ENCODE measurements around the gene TRAPPC3L.

The TRAPPC3L gene

DNA sequence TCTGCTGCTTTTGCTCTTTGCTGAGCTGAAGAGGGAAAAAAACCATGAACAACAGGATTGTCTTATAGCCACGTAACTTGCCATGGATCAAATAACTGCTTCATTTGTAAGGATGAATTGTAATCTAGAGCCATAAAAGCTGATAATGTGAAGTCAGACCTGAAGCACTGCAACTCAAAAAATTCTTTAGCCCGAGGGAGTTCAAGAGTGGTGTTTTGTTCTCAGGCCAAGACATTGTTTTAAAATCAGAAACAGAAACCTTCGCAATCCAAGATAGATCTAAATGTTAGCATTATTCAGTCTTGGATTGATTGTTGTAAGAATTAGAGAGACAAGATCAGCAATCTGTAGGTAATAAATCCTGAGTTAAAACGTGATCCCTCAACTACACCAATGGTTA lies at the start of gene TRAPPC3L:
Gene TRAPPC3L, minus strand, starts transcription at position 34 of the 400 bp plus-strand sequence. CDS start 170 bp downstream, outside the sequence.
- no peak for DNase-seq

DNA sequence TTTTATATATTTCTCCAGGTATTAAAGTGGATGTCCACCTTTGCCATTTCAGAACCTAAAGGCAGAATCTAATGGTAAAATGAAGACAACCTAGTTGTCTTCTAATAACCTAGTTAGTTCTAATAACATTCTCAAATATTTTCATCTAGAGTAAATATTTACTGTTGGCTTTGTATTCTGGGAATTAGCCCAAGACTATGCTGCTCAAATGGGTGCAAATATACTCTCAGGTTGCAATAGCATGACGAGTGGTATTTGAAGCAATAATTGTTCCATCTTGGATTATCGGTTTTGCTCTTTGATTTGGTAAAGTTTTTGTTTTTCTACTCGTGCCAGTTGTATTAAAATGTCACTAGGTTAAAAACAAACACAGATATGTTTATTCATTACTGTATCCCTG lies 49.8 kb upstream of the TRAPPC3L start:
- DNase-seq, result no peak

DNA sequence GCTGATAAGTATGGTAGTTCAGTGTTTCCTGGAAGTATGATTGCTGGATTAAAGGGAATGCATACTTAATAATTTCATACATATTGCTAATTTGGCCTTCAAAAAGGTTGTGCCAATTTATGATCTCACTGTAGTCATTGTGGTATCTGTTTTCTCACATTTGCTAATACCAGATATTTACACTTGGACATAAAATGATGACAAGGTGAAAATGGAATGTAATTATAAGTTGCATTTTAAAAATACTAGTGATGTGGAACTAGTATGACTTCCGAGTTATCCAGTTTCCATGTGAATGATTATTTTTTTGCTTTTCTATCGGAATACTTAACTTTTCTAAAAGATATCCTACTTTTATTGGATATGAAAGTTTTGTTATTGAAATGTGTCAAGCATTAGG lies 41.3 kb upstream of the TRAPPC3L start:
- no peak for DNase-seq

DNA sequence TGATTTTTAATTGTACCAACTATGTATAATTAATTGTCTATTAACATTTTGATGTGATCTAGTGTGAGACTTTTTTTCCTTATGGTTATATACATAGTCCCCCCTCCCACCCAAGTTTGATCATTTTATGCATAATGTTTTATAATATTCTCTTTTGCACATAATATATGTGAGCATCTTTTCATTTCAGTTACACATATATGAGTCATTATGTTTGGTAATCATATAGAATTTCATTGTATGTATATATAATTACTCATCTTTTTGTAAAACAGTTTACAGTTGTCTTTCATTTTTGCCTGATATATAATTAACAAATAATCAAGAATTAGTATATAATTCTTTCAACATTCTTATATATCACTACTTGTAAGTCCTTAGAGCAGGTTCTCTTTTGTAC lies 40.8 kb upstream of the TRAPPC3L start:
- DNase-seq, result no peak

DNA sequence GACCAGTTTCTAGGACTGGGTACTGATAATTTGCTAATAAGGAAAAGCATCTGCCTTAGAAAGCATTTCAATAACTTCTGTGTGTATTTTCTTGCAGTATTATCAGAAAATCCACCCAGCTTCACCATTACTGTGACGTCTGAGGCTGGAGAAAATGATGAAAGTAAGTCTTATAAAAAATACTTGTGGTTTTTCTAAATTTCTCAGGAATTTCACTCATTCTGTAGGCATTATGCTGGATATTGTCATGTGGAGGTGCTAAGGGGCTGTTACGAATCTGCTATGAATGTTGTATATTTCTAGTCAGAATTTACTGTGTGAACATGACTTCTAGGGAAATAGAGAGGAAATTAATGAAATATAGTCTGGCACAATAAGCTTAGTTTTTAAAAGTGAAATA lies 34.7 kb upstream of the TRAPPC3L start:
- DNase-seq, result no peak

DNA sequence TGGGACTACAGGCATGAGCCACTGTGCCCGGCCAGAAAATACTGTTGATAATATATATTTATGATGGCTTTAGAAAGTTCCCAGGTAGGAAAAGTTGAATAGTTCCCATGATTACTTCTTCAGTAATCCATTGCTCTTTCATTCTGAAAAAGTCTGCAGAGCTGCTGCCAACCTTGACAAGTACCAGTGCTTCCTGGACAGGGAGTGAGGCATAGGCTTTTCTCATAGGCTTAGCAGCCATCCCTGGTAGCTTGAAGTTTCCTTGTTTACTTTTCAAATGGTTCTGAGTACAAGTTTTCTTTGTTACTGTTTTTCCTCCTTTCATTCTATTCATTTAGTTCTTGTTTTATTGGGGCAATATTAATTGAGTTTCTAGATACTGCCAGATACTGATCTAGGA lies 33.7 kb upstream of the TRAPPC3L start:
- DNase-seq, result no peak

DNA sequence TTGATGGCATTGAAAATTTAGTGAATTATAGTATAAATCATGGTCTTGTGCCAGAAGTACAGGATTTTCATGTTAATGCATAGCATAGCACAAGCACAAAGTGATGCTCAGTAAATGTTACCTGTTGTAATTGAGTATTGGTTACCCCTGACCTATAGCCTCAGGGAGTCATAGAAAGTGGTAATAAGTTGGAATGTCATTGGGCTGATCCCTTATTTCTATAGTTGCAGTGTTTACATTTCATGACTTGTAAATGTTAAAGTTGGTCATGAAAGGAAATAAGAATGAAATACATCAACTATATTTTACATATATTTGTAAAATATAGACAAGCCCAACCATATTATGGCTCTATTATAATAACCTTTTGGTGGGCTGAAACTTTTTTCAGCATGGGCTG lies 32.9 kb upstream of the TRAPPC3L start:
- no peak for DNase-seq

DNA sequence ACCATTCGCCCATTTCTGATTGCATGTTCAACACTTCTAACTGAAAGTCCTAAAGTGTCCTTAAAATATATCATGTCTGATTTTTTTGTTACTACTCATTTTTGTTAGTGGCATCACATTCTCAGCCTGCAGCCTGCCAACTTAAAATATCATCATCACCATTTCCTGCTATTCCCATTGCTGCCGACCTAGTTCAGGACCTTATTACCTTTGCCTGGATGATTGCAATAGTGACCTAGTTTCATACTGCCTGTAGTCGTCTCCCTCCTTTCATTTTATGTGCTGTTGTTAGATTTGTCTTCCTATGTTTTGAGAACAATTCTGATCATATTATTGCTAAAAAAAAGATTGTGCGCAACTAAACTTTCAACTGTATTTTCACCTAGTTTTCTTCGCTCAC lies 32.0 kb upstream of the TRAPPC3L start:
- no peak for DNase-seq

DNA sequence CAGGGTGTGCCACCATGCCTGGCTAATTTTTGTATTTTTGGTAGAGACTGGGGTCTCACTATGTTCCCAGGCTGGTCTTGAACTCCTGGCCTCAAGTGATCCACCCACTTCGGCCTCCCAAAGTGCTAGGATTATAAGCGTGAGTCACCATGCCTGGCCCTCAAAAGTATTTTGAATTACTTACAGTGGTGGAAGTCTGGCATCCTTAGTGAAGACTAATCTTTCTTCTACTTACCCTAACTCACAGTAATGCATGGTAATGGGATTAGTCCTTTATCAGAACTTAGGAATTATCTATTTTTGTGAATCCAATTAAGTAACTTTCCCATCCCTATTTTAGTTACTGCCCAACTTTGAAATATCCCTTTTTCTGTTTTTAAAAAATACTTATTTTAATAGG lies 29.7 kb upstream of the TRAPPC3L start:
- DNase-seq, result no peak

DNA sequence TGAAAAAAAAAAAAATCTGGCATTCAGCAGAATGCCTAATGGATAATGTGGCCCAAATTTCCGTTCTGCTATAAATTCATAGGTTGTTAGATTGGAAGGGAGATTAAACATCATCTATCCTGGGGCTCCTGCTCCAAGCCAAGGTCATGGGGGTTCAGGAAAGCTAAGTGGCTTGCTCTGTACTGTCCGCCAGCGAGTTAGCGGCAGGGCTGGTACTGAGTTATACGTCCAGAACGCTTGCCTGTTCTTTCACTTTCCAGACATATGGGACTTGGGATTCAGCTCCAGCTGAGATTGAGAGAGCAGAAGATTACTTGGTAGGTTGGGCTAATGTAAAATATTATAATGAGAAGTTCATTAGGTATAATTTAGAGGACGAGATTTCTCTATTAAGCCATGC lies 26.7 kb upstream of the TRAPPC3L start:
- no peak for DNase-seq

DNA sequence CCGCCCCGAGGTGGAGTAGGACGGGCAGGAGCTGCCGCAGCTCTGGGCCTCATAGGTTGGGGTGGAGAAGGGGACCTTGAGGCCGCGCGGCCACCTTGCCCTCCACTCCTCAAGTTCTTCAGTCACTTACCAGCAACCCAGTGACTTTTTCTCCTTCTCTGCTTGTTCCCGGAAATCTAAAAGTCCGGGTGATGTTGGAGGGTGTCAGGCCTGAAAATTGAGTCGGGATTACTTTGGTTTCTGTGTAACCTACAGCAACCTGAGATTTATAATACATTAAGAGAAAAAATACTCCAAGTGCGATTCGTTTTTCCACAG lies 26.2 kb upstream of the TRAPPC3L start:
- DNase-seq, result no peak

DNA sequence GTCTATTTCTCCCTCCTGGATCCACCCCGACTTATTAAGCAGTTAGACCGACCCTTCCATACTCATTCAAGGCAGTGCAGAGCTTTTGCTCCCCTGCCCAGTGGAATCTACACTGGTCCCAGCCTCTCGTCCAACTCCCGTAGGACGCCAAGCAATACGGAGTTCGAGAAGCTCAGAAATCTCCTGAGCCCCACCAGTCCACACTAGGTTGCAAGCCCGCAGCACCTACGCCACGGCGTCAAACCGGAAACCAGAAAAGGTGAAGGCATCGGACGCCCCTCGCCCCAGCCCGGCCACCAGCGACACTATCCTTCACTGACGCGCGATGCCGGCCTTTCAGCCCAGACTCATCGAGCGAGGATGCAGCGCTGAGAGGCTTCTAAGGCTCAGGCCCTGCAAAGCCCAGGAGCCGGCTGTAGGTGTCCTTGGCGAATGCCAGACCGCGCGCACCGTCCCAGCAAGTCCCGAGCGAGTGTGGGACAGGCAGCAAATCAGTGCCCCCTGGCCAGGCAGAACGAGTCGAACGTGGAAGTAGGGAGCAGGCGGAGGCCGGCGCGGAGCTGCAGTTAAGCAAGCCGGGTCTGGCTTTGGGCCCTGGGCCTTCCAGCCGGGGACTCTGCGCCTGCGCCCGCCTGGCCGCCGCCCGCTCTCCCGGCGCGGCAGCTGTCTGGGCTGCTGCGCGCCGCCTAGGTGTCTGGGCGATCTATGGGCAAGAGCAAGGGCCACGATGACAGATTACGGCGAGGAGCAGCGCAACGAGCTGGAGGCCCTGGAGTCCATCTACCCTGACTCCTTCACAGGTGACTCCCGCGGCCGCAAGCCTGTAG lies 25.6 kb upstream of the TRAPPC3L start, which contains the start of gene RWDD1:
Gene RWDD1, plus strand, starts transcription at position 649 of the 827 bp plus-strand sequence. Its CDS starts 79 bp downstream, at position 728.
- peak; percentile 94 for DNase-seq

DNA sequence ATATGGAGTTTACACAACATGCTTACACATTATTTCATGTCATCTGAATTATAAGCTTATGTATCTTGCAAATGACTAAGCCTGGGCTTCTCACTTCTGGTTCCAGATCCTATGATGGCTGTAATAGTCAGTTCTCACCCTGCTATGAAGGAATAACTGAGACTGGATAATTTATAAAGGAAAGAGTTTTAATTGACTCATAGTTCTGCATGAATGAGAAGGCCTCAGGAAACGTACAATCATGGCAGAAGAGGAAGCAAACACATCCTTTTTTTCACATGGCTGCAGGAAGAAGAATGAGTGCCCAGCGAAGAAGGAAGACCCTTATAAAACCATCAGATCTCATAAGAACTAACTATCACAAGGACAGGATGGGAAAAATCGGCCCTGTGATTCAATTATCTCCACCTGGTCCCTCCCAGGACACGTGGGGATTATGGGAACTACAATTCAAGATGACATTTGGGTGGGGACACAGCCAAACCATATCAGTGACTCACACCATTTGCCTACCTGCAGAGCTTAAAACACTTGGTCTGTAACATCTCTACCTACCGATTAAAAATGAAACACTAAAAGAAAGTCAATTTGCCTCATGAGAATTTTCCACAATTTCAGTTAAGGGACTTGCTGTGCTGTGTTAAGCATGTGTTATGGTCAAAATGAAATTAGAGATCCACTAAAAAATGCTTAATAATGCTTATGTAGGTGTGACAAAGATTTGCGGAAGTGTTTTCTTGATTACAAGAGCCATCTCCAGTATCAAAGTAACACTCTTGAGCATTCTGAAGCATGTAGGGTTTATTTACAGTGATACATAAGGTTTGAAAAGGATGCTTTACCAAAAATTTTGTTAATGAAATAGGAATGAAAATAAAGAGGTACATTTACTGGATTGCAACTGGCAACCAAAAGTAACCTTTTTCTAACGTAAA lies 23.6 kb upstream of the TRAPPC3L start:
- no peak for DNase-seq

DNA sequence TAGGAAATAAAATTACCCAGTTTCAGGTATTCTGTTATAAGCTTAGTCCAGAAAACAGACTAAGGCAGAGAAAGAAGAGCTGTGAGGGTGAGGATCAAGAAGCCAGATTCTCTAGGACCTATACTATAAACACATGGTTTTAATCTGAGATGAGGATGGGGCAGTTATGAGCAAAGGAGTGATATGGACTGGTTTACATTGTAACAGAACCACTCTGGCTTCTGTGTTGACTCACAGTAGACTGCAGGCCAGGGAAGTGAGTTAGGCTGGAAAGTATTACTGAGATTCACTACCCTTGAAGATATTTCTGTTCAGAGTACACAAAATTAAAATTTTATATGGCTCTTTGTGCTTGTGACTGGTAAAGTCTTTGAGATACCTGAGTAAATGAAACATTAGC lies 22.6 kb upstream of the TRAPPC3L start:
- DNase-seq, result no peak

DNA sequence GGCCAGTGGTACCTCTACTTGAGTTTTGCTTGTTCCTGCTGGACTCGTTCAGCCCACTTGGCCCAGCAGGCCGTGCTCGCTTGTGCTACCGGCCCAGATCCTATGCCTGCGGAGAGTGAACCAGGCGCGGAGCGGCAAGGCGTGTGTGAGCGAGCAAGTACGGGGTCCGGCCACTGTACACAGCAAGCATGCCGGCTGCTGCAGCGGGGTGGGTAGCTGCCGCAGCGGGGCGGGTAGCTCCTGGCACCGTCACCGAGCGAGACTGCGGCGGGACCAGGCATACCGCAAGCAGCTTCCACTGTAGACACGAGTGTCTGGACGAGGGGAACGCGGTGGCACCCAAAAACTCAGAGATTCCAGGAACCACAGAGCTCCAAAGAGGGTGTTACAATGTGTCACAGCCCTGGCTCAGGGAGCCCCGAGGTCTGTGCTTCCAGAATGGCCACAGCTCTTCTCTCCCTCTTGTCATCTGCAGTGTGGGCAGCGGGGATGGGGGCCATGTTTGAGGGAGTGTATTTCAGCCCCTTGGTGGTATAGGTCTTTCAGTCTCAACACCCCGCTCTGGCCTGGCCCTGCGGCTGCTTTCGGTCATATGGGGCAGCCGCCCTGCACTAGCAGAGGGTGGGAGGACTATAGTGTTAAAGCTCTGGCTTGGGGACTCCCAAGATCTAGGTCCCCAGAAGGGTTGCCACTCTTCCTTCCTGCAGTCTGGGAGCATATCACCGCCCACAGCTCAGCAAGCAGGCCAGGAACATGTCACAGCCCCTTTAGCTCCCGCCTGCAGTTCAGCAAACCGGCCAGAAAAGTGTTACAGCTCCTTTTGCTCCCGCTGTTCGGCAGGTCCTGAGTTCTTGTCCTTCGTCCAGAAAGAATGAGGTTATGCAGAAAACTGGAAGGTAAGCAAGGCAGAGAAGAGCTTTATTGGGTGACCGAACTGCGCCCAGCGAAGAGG lies 19.7 kb upstream of the TRAPPC3L start:
- DNase-seq, result no peak

DNA sequence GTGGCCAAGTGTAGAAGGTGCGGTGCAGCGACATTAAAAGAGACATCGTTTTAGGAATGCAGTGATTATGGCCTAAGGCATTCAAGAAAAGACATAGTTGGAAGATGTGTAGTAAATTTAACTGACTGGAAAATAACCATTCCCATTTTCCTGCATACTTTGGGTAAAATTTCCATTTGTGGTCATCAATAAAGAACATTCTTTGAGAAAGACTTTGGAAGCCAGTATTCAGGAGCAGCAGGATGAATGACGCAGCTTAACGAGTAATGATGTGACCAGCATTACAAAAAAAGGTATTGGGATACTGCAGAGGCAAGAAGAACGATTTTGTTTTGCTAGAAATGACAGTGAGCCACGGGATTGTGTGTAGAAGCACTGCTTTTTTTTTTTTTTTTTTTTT lies 18.8 kb upstream of the TRAPPC3L start:
- no peak for DNase-seq

DNA sequence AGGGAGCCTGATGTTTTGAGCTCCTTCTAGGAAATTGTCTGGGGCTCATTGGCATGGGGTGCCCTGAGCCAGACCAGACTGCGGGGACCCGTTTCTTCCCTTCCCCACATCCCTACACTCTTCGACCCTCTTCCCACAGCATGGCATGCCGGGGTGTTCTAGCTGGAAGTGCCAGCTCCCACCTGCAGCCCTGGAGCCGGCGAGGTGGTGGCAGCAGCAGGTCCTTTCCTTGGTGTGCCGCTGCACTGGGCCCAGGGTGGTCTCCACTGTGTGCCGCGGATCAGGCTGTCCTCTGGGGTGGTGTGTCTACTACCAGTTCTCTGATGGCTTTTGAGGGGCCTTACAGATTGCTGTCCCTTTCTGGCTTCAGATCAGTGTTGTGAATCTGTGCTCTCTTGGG lies 18.3 kb upstream of the TRAPPC3L start:
- no peak for DNase-seq

DNA sequence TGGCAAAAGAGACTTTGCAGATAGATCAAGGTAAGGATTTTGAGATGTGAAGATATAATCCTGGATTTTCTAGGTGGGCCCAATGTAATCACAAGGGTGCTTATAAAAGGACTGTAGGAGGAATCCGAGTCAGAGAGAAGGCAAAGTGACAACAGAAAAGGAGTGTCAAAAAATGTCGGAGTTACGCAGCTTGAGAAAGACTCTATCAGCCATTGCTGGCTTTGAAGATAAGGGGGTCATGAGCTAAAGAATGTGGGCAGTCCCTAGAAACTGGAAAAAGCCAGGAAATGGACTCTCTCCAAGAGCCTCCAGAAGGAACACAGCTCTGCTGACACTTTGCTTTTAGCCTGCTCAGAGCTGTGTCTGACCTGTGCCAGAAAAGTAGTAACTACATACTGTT lies 17.1 kb upstream of the TRAPPC3L start:
- DNase-seq, result no peak

DNA sequence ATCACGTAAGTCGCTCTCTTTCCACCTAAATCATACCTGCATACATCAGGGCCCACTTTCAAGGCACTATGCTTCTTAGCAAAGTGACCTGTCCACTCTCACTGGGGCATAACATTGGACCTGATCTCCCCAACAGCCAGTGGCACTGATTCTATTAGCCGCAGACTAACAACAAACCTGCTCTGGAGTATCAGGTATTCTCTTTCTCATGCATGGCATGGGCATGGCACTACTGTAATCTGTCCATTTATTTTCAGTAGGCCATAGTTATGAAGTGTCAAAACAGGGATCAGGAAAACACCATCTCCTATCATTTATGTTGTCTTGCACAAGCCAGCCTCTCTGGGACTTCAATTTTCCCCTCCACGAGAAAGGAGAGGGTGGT lies 16.5 kb upstream of the TRAPPC3L start:
- DNase-seq, result no peak

DNA sequence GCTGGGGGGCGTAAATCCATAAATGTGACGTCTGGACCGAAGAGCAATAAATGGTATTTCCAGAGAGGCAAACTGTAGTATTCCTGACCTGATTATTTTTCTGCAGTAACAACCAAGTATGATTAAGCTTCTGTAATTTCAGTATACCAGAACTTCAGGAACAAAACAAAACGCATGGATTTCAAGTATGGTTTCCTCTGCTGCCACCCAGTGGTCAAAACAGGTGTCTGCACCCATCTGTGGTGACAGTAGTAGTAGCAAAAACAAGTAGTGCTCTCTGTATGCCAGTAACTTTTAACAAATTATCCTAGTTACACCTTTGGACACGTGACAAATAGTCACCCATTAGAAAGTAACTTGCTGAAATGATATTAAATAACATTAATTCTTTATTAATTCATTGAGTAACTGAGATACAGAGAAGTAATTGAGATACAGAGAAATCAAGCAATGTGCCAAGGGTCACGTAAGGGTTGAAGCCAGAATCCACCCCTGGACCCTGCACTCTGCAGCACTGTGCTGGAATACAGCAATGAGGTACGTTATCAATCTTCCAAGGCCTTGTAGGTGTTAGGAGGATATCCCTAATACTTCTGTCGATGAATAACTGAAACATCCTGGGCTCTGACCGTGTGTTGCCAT lies 16.0 kb upstream of the TRAPPC3L start:
- DNase-seq, result peak; percentile 39

DNA sequence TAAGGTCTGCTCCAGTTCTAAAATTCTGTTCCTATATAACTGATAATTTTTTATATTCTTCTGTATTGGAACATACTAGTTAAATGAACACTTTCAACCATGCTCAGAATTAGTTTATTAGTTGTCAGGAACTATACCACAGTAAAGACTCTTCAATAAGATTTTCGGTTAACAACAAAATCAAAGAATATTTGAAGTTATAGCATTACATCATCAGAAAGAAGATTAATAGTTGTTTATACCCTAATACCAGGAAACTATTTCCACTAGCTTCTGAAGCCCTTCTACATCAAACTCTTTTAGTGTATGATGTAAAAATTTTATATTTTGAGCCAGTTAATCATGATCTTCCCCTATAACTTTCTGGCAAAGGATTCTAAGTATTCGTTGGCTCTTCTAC lies 14.6 kb upstream of the TRAPPC3L start:
- no peak for DNase-seq

DNA sequence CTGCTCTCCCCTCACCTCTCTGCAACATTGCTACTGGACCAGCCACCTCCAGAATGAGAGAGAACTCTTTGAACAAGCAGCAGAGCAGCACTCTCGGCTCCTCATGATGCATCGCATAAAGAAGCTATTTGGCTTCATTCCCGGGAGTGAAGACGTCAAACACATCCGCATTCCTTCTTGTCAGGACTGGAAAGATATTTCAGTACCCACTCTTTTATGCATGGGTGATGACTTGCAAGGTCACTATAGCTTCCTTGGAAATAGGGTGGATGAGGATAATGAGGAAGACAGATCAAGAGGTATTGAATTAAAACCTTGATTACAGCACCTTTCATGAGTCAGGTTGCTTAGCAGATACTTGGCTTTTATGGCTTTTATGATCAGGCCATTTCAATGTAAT lies 12.4 kb upstream of the TRAPPC3L start:
- no peak for DNase-seq

Measured in NCI-H1436 (cell line).